Posterior cingulate gyrus (tissue), 11 donors: ENCODE data around the gene OR12D1.
"Not testable (repeated sequence)": the region's sequence is repeated elsewhere in the genome, so short reads cannot be mapped to it uniquely, and the experiment has no call there.

Experiments
- DNase-seq, 10 donors: peaks; one replicate each; pipeline versions ENCODE4 v3.0.0 to v3.0.0-alpha.2; 2020 to 2021; ENCODE audit warnings: mixed read lengths in 3 of 10
- intact Hi-C: fragments of 100-400 bp; cut with DNase I; formaldehyde crosslinking; loops from one replicate; pipeline ENCODE4 v1.15.1; 2023

Gene OR12D1

DNA sequence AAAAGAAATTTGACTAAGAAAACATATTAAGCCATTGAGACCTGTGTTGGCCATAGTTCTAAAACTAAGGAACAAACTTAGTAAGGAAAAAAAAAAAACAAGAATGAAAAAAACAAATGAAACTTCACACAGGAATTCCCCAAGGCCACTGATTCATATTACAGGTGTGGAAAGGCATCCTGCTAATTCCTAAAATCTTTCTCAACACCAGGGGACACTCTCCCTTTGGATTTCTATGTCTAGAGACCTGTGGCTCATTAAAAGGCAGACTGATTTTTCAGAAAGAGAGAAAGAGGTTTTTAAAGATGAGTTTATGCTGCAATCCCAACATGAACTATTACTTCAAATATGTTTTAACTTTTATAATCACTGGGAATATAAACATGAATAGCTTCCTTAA, at the start of gene OR12D1:
OR12D1 (plus strand) TSS at position 341 of the 400 bp plus-strand sequence.
- intact Hi-C loops: no loop called here
- DNase-seq: no peak

DNA sequence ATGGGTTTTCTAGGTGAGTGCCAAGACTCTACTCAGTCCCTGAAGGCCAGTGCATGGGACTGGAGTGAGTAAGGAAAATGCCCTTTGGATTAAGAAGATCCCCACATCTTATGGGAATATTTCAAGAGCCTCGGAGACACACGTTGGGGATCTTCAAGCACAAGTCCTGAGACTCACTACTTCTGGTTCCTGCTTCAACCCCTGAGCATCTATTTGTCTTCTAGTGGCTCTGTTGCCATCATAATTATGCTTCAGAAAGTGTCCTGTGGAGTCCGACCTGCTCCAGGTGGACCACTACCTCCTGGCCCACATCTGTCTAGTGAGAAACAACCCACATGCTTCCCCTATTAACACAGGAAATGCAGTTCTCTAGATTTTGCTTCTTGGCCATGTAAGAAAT, 46.0 kb upstream of the OR12D1 start, which contains the start of gene OR5V1:
OR5V1 (minus strand) TSS at position 101 of the 400 bp plus-strand sequence. CDS start 12,670 bp downstream, outside the sequence.
- intact Hi-C loops: no loop called here
- DNase-seq: no peak

DNA sequence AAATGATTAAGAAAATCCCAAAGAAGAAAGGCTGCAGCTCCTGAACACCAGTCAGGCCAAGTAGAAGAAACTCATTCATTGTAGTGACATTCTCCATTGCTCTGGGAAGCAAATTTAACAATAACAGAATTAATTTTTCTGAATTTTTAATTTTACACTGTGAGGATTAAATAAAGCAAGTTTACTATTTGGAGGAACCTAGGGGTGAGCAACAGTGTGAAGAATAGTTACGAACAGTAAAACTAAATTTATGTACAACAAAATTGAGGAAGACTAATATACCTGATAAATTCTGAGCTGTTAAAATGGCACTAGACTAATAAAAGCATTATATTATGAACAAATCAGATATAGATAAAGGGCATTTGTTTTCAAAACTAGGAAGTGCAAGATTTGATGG, 39.5 kb upstream of the OR12D1 start, which contains the start of gene OR12D3:
OR12D3 (minus strand) TSS at position 101 of the 400 bp plus-strand sequence; CDS start at position 97, 4 bp downstream.
- intact Hi-C loops: loop anchor here (10.0 kb wide), 1 partner anchor 210 kb away; the partner anchor contains the start of gene OR2H2
- DNase-seq: no peak

DNA sequence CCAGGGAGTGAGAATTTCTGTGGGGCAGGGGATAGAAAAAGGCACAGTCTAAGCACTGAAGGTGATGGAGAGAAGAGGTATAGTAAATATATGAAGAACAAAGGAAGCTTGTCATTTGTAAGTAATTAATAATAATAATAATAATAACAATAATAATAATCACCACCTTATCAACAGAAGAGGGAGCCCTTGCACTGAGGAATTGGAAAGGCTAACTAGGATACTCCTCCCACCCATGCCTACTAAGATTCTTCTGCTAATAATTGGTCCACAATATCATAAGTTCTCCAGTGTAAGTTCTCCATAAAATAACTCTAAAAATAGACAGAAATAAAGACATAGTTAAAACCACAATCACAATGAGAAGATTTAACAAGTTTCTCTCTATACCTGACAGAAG, 38.7 kb upstream of the OR12D1 start:
- DNase-seq: no peak
- intact Hi-C loops: loop anchor here (10.0 kb wide), 1 partner anchor 209 kb away; the partner anchor contains the start of gene OR2H2

DNA sequence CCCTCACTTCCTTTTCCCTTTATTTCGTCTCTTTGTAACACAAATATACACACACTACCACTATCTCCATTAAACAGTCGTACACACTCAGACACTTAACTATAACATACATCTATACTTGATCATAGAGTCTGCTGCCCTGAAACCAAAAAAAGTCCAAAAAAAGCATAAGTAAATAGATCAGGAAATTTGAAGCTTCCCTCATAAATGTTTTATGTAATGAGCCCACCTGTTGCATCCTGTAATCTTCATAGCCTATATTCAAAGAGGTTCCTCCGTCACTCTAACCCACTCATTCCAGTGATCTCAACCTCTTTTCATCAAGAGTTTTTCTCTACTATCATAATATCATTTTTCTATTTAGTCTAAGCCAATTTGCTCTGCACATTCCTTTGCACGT, 26.2 kb upstream of the OR12D1 start:
- intact Hi-C loops: no loop called here
- no peak for DNase-seq

DNA sequence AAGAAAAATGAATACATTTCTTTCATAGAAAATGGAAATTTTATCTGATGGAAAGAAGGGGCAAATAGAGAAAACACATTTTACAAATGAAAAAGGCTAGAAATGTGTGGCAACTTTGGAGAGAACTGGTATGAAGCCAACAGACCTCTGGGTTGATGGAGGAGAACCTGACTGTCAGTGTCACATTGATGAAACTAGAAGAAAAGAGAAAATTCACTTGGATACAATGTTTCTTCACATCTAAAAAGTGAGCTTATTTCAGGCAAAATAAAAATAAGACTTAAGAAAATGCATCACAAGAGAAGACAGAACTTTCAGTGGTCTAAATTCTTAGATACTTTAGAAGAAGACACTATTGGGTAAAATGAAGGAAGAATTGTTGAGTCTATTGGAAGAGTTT, 19.4 kb upstream of the OR12D1 start, which contains the start of gene OR12D2:
OR12D2 (plus strand) TSS at position 301 of the 400 bp plus-strand sequence. CDS start 1,069 bp downstream, outside the sequence.
- no peak for DNase-seq
- intact Hi-C loops: no loop called here

DNA sequence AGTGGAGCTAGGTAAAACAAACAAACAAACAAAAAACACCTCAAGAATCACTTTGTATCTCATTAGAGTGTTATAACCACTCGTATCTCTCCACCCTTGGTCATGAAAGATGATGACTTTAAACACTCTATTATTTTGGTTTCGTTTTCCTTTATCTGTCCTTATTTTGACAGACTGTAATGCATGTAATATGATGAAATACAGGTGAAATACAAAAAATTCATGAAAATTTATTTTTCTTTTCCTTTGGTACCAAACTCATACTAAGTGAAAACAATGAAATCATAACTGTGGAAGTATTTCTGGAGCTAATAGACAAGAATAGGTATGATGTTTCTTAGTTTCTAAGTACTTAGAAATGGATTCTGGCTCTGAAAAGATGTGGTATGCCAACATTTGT, 15.2 kb upstream of the OR12D1 start:
- no peak for DNase-seq

DNA sequence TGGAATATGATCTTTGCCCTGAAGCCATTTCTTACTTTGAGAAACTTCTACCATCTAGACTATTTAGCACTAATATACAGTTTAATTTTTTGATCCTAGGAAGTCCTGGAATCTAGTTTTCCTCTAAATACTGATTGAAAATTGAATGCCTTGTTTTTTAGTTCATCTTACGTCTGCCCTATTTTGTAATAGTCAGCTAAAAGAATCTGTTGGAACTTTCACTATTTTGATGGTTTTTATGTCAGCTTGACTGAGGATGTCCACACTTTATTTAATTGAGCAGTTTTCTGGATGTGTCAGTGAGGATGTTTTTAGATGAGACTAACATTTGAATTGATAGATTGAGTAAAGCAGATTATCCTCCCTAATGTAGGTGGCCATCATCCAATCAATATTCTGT, 10.9 kb upstream of the OR12D1 start:
- intact Hi-C loops: no loop called here

More for the DNA sequence above, 15.2 kb upstream of the OR12D1 start:
- intact Hi-C loops: no loop called here

DNA sequence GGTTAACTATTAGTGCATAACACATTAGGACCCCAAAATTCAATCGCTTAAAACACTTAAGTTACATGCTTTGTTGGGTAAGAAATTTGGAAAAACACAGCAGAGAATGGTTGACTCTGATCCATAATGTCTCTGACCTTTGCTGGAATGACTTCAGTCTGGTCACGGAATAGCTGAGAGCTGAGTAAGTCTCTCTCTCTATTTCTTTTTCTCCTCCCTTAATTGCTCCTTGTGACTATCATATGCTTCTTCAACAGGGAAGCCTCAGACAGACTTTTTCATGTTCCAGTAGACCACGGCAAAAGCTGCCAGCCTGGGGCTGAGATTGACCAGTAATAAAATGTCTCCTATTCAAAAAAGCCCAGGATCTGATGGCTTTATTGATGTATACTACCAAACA, 4.8 kb downstream of the OR12D1 start:
- intact Hi-C loops: no loop called here
- no peak for DNase-seq

More for the DNA sequence above, 10.9 kb upstream of the OR12D1 start:
- no peak for DNase-seq

DNA sequence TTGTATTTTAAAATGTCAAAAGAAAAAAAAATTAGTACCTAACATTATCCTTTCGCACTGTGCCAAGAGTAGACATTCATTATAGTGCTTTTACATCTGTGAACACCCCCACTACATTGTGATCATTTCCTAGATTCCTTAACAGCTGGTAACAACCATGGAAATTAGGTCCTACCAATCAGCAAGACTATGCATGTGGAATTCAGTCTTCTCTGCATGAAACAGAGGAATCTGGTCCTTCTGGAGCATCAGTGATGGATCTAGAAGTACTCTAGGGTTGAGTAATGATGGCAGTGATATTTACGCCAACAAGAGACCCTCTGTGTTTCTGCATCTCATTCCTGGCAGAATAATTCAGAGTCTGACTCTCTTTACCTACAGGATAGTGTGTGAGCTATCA, 9.4 kb downstream of the OR12D1 start:
- intact Hi-C loops: no loop called here
- DNase-seq: no peak

DNA sequence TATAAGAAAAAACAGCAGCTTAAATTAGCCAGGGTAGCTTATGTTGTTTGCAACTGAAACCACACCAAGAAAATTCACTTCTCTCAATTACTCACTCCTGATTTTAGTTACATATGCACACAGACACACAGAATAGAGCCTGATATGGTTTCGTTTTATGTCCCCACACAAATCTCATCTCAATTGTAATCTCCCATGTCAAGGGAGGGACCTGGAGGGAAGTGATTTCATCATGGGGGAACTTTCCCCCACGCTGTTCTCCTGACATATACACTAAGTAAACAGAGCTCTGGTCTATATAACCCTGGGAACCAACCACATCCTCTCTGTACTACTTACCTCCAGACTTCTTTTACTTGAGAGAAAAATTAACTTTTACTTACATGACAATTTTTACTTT, 9.8 kb downstream of the OR12D1 start:
- intact Hi-C loops: no loop called here
- DNase-seq: no peak

DNA sequence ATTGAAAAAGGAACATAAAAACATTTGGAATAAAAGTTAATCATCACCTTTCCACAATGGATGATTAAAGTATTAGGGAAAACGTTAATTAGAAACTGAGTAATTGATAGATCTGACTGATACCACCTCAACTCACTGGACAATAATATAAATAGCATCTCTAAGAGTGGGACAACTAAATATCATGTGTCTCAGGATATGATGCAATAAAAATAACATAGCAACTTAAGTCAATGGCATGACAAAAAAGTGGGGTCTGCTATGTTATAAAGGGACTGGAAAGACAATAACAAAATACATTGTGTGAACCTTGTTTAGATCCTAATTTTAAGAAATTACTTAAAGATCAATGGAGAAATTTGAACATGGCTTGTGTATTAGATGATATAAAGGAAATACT, 10.3 kb downstream of the OR12D1 start:
- no peak for DNase-seq
- intact Hi-C loops: no loop called here

DNA sequence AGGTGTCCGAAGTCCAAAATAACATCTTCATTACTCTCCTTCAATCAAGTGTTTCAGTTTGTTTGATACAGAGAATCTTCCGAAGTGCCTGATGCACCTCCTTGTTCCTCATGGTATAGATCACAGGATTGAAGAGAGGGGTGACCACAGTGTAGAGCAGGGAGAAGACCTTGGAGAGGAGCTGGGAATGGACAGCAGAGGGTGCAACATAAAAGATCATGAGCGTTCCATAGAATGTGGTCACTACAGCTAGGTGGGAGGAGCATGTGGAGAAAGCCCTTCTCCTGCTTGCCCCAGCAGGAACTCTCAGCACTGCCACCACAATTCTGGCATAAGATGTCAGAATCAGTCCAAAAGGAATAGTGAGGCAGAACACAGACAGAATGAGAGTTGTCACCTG, 11.9 kb downstream of the OR12D1 start:
- no peak for DNase-seq
- intact Hi-C loops: no loop called here

DNA sequence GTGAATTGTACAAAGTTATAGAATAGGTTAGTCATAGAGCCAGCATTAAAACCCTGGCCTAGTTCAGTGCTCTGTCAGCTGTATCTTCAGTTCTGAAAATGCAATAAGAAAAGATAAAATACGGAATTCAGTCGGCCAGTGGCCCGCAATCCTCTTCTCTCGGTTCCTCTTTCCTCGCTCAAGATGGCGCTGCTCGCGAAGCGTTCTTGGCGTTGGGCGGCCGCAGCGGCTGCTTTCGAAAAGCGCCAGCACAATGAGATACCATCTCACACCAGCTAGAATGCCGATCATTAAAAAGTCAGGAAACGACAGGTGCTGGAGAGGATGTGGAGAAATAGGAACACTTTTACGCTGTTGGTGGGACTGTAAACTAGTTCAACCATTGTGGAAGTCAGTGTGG, 22.0 kb downstream of the OR12D1 start:
- DNase-seq: peak in 1 of 10 donors; percentile 44
- intact Hi-C loops: not testable (repeated sequence)

DNA sequence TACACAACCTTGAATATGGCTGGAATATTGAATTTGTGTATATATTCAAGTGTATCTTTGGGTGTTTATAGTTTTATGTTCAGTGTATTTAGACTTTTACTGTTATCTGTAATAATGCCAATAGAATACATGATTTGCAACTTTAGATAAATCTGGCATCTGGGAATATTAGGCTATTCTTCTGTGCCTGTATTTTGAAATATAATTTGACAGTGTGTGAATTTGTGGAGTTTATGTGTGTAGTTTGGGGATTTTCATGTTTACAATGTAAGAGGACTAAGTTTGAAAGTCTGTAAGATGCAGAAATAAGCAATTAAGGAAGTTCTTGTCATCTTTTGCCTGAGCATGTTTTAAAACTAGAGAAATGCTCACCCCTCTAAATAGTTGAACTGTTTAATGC, 24.3 kb downstream of the OR12D1 start, which contains the start of gene OR10C1:
OR10C1 (plus strand) TSS at position 301 of the 400 bp plus-strand sequence. CDS start 710 bp downstream, outside the sequence.
- intact Hi-C loops: no loop called here

DNA sequence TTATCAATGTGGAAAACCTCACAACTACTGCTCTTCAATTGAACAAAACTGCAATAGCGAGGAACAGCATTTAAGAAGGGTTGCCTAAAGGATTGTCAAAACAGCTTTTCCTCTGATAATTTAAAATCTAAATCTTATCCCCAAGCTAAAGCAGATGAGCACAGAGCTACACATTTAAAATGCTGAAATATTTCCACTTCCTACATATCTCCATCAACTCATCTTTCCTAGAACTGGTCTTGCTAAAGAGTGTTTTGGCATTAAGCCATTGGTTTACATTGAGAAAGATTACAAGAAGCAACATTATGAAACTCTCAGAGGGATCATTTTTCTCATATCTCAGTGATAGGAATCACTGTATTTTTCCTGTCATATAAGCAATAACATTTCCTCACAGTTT, 28.0 kb downstream of the OR12D1 start:
- intact Hi-C loops: no loop called here
- DNase-seq: no peak

More for the DNA sequence above, 24.3 kb downstream of the OR12D1 start, which contains the start of gene OR10C1:
- DNase-seq: no peak

DNA sequence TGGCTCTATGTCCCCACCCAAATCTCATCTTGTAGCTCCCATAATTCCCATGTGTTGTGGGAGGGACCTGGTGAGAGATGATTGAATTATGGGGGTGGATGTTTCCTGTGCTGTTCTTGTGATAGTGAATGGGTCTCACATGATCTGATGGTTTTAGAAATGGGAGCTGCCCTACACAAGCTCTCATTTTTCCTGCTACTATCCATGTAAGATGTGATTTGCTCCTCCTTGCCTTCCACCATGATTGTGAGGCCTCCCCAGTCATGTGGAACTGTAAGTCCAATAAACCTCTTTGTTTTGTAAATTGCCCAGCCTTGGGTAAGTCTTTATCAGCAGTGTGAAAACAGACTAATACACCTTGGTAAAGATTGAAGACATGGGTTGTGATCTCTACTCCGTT, 29.3 kb downstream of the OR12D1 start:
- intact Hi-C loops, DNase-seq: not testable (repeated sequence)

DNA sequence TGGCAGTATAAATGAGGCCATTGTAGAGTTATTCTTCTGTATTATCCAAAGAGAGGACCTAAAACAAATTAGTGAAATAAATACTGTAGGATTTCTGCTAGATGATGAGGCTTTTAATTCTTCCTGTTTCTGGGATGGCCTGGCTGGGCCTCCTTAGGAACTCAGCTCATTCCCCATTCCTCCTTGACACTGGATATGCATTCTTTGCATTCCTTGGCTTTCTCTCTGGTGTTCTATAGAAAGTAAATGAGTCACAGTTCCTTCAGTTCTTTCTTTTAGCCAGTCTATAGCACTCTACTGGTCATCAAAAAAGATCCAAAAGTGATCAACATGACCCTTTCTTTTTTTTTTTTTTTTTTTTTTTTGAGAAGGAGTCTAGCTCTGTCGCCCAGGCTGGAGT, 32.9 kb downstream of the OR12D1 start:
- intact Hi-C loops: no loop called here
- no peak for DNase-seq

DNA sequence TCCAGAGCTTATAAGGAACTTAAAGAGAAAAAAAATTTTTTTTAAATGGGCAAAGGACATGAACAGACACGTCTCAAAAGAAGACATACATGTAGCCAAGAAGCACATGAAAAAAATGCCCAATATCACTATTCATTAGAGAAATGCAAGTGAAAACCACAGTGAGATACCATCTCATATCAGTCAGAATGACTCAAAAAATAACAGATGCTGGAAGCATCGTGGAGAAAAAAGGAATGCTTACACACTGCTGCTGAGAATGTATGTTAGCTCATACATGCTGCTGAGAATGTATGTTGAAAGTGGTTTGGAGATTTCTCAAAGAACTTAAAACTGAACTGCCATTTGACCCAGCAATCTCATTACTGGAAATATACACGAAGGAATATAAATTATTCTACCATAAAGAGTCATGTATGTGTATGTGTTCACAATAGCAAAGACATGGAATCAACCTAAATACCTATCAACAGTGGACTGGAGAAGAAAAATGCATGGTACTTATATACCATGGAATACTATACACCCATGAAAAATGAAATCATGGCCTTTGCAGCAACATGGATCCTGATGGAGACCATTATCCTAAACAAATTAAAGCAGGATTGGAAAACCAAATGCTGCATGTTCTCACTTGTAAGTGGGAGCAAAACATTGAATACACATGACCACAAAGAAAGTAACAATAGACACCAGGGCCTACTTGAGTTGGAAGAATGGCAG, 36.9 kb downstream of the OR12D1 start:
- no peak for DNase-seq
- intact Hi-C loops: no loop called here

DNA sequence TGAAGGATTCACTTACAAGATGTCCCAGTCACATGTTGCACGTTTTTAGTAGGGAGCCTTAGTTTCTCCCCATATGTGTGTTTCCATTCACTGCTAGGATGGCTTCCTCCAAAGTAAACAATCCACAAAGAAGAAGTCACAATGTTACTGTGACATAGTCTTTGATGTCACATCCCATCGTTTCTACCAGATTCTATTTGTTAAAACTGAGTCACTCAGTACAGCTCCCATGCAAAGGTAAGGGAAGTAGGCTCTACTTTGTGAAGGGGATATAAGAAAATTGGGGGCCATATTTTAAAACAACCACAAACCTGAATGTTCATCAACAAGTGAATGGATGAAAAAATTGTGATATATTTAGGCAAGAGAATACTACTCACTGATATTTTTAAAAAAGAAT, 42.2 kb downstream of the OR12D1 start, which contains the start of the genes OR11A1 and OR2H1:
OR11A1 (minus strand) TSS at position 101 of the 400 bp plus-strand sequence. CDS start 29,430 bp downstream, outside the sequence.
OR2H1 (plus strand) TSS at position 185 of the 400 bp plus-strand sequence. CDS start 4,615 bp downstream, outside the sequence.
- DNase-seq: no peak
- intact Hi-C loops: no loop called here

DNA sequence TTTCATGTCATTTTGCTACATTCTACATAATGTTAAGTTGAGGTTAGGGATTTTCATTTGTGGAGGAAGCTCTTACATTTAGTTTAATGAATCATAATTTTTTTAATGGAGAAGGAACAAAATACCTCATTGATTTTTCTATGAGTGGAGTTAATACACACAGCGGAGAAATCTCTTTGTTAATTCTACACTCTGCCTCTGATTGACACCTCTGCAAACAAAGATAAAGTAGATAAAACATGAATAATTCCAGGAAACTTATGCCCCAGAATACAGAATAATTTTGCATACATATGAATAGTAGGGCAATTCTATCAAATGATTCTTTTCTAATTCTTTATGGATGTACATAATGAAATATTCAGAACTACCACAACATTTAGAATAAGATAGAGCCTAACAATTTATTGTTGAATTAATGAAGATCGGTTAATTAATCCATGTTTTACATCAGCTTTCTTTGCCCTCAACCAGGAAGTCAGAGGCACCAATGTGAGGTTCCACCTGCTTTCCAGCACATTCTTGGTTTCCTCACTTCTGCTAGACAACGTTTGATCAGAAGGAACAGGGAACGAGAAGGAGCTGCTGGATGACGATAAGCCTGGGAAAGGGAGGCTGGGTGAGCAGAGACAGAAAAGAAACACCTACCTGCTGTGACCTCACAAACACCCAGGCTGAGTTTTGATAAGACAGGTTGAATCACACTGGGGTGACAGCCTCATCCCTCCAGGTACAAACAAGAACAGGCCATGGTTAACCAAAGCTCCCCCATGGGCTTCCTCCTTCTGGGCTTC, 46.5 kb downstream of the OR12D1 start:
- no peak for DNase-seq
- intact Hi-C loops: no loop called here
